WTC11 (cell line): ENCODE data around the gene FGF5.

Source experiments
- ATF1 ChIP-seq: sonication (generic); formaldehyde crosslinking; IDR thresholded peaks from 2 replicates; pipeline ENCODE4 v1.8.1; 2023; ENCODE audit warnings: mild to moderate bottlenecking, moderate library complexity, missing genetic modification reagents
- ATF3 ChIP-seq: sonication (generic); formaldehyde crosslinking; conservative IDR thresholded peaks from 2 replicates; pipeline ENCODE4 v1.8.1; 2022; ENCODE audit warnings: mild to moderate bottlenecking, missing genetic modification reagents
- CREB1 ChIP-seq: sonication (generic); formaldehyde crosslinking; IDR thresholded peaks from 2 replicates; pipeline ENCODE4 v1.8.0; 2023; ENCODE audit warnings: mild to moderate bottlenecking, missing genetic modification reagents
- E2F5 ChIP-seq: sonication (generic); formaldehyde crosslinking; IDR thresholded peaks from 2 replicates; pipeline ENCODE4 v1.8.1; 2022; ENCODE audit warnings: mild to moderate bottlenecking, moderate library complexity, missing genetic modification reagents
- EMX1 ChIP-seq: fragments of 250-450 bp; sonication (Bioruptor Pico); IDR thresholded peaks from 2 replicates; pipeline ENCODE4 v1.8.0; 2021; ENCODE audit warnings: mild to moderate bottlenecking
- FOXJ3 ChIP-seq: sonication (generic); formaldehyde crosslinking; IDR thresholded peaks from 2 replicates; pipeline ENCODE4 v1.9.0; 2021; ENCODE audit warnings: missing genetic modification reagents, mild to moderate bottlenecking, borderline replicate concordance
- NFE2L1 ChIP-seq: sonication (generic); formaldehyde crosslinking; IDR thresholded peaks from 2 replicates; pipeline ENCODE4 v1.8.1; 2023; ENCODE audit warnings: missing genetic modification reagents
- RELA ChIP-seq: sonication (generic); formaldehyde crosslinking; IDR thresholded peaks from 2 replicates; pipeline ENCODE4 v1.8.1; 2022; ENCODE audit warnings: missing genetic modification reagents, mild to moderate bottlenecking, borderline replicate concordance
- TCF7 ChIP-seq: sonication (generic); formaldehyde crosslinking; IDR thresholded peaks from 2 replicates; pipeline ENCODE4 v1.8.0; 2022; ENCODE audit warnings: mild to moderate bottlenecking, low read depth, missing genetic modification reagents, moderate library complexity
- ZNF416 ChIP-seq: fragments of 250-450 bp; sonication (Bioruptor Pico); IDR thresholded peaks from 2 replicates; pipeline ENCODE4 v1.9.0; 2021; ENCODE audit warnings: mild to moderate bottlenecking, inconsistent platforms
- TF ChIP-seq, protein P1 (sequence below): fragments of 200-600 bp; IDR thresholded peaks from 2 replicates; pipeline ENCODE4 v1.8.0; 2022; ENCODE audit warnings: antibody characterized with exemption
- TF ChIP-seq, protein P2 (sequence below): sonication (generic); formaldehyde crosslinking; IDR thresholded peaks from 2 replicates; pipeline ENCODE4 v1.8.0; 2022; ENCODE audit warnings: missing genetic modification reagents
- TF ChIP-seq, protein P3 (sequence below): sonication (generic); formaldehyde crosslinking; IDR thresholded peaks from 2 replicates; pipeline ENCODE4 v1.8.0; 2022; ENCODE audit warnings: mild to moderate bottlenecking, missing genetic modification reagents
- TF ChIP-seq, protein P4 (sequence below): sonication (generic); formaldehyde crosslinking; IDR thresholded peaks from 2 replicates; pipeline ENCODE4 v1.8.0; 2022; ENCODE audit warnings: mild to moderate bottlenecking, missing genetic modification reagents

DNA sequence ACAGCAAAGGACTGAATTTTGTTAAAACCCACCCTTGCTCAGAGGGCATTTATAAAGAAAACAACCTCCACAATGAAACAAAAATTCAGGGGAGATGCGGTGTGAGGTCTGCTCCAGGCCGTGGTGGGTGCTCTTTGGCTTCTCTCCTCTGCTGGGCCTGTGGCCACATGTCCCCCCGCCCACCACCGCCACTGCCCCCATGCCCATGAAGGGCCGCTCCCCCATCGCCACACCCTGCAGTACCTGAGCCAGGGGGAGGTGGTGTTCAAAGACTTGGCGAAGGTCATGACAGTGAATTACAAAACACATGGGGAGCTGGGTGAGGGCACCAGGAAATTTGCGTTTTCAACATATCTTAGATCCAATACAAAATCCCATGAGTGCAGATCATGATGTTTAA, 54.9 kb downstream of the FGF5 start:
- TF ChIP-seq, protein P1, sequence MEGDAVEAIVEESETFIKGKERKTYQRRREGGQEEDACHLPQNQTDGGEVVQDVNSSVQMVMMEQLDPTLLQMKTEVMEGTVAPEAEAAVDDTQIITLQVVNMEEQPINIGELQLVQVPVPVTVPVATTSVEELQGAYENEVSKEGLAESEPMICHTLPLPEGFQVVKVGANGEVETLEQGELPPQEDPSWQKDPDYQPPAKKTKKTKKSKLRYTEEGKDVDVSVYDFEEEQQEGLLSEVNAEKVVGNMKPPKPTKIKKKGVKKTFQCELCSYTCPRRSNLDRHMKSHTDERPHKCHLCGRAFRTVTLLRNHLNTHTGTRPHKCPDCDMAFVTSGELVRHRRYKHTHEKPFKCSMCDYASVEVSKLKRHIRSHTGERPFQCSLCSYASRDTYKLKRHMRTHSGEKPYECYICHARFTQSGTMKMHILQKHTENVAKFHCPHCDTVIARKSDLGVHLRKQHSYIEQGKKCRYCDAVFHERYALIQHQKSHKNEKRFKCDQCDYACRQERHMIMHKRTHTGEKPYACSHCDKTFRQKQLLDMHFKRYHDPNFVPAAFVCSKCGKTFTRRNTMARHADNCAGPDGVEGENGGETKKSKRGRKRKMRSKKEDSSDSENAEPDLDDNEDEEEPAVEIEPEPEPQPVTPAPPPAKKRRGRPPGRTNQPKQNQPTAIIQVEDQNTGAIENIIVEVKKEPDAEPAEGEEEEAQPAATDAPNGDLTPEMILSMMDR, result no peak
- TF ChIP-seq FOXJ3 (CRISPR knock-in tag) (no peak), ATF3 (no peak), NFE2L1 (no peak), TCF7 (CRISPR knock-in tag) (no peak), ZNF416 (CRISPR knock-in tag) (no peak), EMX1 (CRISPR knock-in tag) (no peak), CREB1 (CRISPR knock-in tag) (no peak), E2F5 (no peak), ATF1 (CRISPR knock-in tag) (no peak), RELA (CRISPR knock-in tag) (no peak)
- TF ChIP-seq, protein P2, sequence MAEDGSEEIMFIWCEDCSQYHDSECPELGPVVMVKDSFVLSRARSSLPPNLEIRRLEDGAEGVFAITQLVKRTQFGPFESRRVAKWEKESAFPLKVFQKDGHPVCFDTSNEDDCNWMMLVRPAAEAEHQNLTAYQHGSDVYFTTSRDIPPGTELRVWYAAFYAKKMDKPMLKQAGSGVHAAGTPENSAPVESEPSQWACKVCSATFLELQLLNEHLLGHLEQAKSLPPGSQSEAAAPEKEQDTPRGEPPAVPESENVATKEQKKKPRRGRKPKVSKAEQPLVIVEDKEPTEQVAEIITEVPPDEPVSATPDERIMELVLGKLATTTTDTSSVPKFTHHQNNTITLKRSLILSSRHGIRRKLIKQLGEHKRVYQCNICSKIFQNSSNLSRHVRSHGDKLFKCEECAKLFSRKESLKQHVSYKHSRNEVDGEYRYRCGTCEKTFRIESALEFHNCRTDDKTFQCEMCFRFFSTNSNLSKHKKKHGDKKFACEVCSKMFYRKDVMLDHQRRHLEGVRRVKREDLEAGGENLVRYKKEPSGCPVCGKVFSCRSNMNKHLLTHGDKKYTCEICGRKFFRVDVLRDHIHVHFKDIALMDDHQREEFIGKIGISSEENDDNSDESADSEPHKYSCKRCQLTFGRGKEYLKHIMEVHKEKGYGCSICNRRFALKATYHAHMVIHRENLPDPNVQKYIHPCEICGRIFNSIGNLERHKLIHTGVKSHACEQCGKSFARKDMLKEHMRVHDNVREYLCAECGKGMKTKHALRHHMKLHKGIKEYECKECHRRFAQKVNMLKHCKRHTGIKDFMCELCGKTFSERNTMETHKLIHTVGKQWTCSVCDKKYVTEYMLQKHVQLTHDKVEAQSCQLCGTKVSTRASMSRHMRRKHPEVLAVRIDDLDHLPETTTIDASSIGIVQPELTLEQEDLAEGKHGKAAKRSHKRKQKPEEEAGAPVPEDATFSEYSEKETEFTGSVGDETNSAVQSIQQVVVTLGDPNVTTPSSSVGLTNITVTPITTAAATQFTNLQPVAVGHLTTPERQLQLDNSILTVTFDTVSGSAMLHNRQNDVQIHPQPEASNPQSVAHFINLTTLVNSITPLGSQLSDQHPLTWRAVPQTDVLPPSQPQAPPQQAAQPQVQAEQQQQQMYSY (CRISPR knock-in tag), result no peak
- TF ChIP-seq, protein P3, sequence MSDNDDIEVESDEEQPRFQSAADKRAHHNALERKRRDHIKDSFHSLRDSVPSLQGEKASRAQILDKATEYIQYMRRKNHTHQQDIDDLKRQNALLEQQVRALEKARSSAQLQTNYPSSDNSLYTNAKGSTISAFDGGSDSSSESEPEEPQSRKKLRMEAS, result no peak
- TF ChIP-seq, protein P4, sequence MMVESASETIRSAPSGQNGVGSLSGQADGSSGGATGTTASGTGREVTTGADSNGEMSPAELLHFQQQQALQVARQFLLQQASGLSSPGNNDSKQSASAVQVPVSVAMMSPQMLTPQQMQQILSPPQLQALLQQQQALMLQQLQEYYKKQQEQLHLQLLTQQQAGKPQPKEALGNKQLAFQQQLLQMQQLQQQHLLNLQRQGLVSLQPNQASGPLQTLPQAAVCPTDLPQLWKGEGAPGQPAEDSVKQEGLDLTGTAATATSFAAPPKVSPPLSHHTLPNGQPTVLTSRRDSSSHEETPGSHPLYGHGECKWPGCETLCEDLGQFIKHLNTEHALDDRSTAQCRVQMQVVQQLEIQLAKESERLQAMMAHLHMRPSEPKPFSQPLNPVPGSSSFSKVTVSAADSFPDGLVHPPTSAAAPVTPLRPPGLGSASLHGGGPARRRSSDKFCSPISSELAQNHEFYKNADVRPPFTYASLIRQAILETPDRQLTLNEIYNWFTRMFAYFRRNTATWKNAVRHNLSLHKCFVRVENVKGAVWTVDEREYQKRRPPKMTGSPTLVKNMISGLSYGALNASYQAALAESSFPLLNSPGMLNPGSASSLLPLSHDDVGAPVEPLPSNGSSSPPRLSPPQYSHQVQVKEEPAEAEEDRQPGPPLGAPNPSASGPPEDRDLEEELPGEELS (CRISPR knock-in tag), result no peak
